Fibroblast of skin of left quadriceps (primary cell): Measurements from ENCODE around the gene UROS.
A peak's percentile ranks its signal among the peaks of the same experiment; 100 is the strongest.

Source experiments
- DNase-seq, 2 experiments: peaks; one replicate each; pipeline ENCODE4 v3.0.0-alpha.2; 2013; ENCODE audit warnings: low read depth in 2 of 2

Gene UROS

DNA sequence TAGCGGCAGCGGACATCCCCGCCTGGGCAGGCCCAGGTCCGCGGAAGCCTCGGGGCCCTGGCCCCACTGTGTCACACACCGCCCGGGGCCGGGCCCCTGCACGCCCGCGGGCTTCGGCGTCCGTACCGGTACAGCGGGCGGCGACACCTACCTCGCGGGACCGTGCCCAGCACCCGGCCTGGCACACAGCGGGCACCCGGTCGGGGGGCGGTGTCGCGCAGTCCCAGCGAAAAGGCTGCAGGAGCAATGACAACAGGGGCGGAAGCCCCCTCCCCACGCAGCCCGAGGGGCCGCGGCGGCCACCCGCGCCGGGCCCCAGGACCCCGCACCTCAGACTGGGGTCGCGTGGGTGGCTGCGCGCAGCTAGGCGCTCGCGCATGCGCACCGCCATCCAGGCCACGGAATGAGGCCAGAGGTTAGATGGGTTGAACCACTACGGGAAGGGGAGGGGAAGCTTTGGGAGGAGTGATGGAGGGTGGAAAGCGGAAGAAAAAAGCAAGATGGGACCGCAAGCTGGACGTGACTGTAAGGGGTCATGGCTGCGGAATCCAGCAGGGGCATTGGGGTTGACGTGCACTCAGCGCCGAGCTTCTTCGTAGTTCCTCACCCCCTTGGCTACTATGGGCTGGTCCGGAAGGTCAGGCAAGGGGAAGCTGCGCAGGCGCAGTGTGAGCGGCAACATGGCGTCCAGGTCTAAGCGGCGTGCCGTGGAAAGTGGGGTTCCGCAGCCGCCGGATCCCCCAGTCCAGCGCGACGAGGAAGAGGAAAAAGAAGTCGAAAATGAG lies at the start of gene UROS, which contains the start of gene BCCIP:
TSS of gene UROS (minus strand) at position 381 of the 785 bp plus-strand sequence. CDS start 6,759 bp downstream, outside the sequence.
TSS of gene BCCIP (plus strand) at position 669 of the 785 bp plus-strand sequence. CDS start at position 681, 12 bp downstream.
- DNase-seq = peak; percentile 78 to 80

DNA sequence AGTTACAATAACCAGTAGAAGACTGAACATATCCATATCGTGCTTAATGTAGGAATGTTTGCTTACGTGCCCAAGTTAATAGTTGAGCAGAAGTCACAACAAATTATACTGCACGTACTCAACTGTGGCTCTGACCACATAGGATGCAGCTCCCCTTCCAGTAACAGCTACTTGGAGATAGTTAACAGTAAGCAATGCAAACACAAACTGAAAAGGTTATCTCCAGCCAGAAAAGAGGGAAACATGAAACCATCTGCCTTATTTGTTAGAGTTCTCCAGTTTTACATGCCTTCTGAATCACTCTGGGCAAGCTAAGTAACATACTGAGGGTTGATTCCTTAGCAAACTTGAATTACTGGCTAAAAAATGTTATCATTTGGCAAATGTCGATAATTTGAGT lies 48.3 kb upstream of the UROS start:
- DNase-seq = no peak

DNA sequence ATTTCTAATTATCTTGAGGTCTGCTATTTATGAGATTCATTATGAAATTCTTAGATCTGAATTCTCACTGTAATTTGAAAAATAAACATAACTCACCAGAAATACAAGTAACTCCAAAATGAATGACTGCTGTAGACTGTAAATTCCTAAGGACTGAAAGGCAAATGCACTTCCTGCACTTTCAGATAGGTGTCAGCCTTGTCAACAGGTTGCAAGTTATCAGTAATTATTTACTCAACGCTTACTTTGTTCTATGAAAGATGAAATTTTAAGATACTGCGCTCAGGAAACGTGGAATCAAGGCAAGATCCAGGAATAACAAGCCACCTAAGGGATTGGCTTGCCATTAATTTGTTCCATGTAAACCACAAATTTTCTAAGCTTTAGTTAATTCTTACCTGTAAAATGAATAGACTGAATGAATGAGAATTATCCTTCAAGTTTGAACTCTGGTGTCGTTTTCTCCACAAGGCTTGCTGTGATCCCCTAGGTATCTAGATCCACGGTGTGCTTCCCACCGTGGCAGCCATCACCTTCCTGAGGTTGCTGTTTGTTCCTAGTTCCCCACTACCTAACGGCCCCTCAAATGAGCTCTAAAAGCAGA lies 45.4 kb upstream of the UROS start:
- peak; percentile 17 to 22 for DNase-seq

DNA sequence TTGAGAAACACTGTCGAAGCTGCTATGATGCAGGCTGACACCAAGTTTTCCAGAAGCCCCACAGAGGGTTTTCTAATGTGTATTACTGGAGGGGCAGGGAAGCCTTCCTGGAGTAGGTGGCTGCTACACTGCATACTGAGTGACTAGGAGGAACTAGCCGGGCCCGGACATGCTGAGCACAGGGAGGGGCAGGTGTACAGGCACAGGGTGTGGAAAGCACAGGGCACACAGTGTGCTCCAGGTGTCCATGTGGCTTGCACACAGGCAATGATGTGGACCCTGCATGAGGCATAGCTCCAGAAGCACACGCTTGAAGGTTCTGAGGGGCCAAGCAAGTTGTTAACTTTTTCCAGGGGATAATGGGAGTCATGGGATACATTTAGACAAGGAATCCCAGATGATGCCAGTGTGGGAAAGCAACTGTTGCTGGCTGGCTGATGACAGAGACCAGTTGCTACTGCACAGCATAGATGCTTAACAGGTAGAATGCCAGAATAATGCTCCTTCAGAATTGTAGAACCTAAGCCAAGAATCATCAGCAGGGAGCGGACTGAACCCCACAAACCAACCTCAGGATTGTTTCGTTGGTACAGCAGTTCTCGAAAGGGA lies 43.5 kb upstream of the UROS start:
- no peak for DNase-seq

DNA sequence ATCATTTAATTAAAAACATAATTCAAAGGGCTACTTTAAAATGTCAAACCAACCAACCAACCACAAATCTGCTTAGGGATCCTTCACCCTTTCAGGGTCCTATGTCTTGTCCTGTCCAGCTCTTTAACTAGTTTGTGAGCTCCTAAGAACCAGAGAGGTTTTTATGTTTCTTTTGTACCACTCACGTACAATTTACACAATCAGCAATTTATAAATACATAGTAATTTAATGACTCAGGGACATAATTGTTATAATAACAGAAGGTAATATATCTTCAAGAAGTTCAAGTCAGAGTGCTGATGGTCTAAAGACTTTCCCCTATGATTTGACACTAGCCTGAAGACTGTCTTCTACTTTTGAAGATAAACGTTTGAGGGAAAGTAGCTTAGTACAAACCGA lies 42.1 kb upstream of the UROS start:
- DNase-seq = no peak

DNA sequence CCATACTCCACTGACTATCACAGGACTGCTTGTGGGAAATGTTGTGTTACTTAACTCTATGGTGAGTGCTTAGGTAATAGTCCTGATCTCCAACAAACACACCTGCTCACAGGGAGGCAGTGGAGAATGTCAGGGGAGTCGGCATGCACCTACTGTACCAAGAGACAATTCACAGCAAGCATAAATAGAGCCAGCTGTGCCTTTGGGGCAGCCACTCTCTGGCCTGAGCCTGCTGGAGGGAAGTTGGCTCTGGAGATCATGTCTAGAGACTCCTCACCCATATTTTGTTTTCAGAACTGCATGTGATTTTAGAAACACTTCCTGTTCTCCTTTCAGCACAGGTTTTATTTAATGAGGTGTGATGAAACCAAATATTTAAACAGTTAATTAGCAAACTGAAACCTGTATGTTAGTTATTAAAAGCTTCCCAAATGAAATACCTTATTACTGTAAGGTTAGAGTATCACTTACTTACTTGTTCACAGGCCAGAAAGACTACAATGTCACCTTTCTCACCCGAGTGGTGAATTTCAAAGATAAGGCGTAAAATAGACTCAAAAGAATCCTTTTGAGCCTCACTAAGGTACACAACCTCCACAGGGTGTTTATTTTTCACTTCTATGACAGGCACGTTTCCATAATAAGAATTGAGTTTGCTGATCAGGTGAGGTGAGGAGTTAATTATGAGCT lies 36.2 kb upstream of the UROS start:
- no peak for DNase-seq

DNA sequence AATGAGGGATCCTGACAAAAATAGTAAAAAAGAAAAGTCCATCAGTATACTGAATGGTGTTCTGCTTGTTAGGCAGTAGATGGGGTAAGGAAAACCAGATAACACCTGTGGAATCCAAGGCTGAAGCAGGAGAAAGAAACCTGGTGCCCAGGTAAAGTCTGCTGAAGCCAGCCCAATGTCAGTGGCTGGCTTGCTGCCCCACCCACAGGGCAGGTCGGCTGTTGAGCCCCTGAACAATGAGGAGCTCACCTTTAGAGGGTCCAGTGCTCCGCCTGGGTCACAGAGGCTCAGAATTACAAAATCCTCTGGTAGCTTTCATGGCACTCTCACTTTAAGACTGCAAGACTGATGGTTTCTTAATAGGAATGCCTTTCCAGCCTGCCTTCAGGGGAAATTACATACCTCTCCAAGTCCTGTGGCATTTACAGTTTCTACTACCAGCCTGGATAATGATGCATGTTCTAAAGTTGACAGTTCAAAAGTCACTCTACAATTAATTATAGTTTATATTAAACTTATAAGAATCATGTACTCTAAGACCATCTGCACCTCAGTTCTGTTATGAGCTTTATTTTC lies 34.2 kb upstream of the UROS start:
- DNase-seq = no peak

DNA sequence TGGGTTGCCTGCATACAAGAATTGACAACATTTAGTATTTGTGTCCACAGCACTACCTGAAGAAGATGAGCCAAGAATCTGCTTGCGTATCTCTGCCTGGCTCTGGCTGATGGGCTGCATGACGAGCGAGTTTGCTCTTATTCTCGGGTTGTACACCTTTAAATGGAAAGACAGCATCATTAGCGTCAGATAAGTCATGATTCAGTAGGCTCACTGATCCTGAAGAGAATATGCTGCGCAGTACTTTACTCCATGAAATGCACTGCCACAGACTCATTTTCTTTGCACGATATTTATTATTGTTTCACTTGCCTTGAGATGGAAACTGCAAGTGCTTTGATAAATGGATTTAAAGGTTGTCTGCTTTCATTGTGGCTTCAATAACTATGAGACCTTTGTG lies 29.4 kb upstream of the UROS start:
- DNase-seq = no peak

DNA sequence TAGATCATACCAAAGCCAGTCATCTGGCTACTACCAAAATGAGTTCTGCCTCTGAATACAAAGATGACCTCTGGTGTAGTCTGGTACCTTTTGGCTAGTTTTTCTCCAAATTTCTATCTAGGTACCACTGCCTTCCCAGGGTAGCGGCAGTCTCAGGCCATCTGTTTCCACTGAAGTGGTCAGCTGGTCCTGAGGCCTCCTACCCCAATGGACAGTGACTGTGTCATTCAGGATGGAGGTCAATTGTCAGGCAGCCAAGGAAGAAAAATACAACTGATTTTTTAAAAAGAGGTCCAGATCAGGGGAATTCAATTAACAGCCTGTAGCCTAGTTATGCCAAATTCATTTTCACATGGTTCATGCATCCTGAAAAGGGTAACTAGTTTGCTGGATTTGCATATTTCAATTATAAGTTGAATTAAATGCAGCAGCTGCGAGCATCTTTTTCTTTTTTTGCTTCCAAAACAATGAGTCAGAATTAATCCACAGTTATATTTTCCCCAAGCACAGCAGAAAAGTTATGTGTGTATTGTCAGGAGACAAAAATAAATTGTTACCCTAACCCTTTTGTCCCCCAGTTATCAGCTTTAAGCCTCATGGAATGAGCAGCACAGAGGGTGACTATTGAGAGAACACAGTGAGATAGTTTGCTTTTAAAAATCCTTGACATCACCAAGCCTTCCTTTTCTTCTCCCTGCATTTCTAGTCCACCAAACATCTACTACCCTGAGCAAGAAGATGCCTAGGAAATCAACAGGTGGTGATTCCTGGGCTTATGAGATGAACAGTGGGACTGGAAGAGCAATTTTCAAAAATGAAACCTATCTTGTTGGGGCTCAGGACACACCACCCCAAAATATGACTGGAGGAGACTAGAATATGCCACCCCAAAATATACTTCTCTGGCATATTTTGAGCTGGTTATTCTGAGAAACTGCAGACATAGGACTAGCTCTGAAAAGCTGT lies 28.0 kb upstream of the UROS start:
- DNase-seq = no peak

DNA sequence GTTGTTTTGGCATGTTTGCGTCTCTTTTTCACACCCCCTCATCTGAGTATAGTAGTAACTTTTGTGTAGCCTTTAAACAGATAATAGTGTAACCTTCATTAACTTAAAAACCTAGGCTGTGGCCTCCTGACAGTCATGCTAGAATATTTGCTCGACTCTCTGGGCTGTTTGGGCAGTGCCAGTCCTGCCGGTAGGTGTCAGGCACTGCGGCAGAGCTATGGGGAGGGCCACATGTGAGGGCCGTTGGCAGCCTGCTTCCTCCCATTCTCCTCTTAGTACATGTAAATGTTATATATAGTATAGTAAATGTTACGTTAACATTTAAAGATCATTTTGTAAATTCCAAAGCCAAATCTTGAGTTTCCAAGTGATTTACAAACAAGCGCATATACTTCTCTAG lies 26.4 kb upstream of the UROS start:
- DNase-seq = no peak

DNA sequence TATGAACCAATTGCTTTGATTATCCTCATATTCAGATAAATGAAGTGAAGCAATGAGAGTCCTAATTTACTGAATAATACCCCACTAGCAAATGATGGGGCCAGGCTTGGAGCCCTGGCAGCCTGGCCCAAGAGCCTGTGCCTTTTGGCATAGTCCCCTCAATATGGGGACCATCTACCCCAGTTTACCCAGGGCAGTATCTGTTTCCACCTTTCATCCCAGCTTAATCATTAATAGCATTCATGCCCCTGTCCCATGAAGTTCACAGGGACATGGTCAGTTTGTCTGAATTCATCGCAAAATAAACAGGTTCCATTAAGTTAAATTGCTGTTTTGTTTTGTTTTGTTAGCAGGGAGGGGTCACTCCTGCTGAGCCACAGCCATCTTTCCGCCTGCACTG lies 25.8 kb upstream of the UROS start:
- DNase-seq = no peak

DNA sequence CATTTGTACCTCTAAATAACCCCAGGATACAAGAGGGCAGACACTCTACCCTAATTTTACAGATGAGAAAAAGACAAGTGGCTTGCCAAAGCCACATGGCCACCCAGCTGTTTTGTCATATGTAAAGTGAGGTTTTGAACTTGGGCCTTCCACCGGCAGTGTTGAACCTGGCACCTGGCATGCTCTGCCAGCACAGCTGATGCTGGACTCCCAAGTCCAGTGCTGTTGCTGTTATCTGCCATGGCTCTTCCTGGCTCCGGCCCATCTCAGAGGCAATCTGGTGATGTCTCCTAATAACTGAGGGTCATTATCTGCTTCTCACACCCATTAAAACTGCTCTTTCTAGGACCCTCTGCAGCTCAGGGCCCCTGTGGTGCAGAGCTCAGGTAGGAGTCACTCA lies 25.3 kb upstream of the UROS start:
- no peak for DNase-seq

DNA sequence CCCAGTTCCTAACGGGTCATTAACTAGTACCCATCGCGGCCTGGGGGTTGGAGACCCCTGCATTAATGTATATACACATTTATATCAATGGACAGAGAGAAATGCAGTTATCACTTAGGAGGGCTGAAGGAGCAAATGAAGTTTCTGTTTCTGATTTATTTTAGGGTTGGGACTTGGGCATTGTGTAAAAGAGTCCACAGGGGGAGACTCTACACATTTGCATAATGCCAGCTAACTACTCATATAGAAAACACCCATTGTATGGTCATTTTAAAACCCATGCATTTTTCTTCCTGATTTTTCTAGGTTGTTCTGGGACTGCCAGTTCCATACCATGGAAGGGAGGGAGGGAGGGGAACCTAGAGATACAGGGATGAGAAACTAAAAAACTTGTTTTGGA lies 23.8 kb upstream of the UROS start:
- DNase-seq = no peak

DNA sequence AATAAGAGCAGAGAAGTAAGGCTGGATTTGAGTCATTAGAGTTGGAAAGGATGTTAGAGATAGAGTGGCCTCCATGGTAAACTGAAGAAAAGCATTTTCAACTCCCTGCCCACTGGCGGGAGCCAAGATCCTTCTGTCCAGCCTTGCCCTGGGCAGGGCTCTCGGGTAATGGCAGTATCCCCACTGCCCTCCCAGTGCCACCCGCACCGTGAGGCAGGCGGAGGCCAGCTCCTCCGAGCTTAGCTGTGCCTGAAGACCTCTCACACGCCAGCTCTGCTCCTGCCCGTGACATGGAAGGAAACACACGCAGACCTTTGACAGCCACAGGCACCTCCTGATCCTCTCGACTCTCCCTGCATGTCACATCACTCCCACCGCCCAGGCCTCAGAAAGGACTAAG lies 22.6 kb upstream of the UROS start:
- DNase-seq = no peak

DNA sequence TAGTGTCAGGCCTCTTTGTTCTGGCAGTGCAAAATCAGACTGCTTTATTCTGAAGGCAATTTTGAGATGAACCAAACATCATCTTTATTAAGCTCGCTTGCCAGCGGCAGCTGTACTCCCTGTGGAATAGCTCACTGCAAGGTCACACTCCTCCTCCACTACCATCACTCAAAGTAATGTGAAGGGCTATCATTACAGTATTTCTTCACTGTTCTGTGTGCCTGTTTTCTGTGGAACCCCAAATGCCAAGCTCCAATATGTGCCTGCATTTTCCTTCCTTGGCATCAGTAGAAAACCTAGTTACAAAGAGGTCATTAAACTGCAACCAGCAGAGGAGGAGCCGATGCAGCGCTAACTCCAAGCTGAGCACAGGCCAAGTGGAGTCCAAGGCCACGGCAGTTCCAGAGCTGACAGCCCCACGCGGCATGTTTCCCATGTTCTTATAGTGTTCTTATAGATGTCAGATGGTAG lies 21.7 kb upstream of the UROS start:
- no peak for DNase-seq

DNA sequence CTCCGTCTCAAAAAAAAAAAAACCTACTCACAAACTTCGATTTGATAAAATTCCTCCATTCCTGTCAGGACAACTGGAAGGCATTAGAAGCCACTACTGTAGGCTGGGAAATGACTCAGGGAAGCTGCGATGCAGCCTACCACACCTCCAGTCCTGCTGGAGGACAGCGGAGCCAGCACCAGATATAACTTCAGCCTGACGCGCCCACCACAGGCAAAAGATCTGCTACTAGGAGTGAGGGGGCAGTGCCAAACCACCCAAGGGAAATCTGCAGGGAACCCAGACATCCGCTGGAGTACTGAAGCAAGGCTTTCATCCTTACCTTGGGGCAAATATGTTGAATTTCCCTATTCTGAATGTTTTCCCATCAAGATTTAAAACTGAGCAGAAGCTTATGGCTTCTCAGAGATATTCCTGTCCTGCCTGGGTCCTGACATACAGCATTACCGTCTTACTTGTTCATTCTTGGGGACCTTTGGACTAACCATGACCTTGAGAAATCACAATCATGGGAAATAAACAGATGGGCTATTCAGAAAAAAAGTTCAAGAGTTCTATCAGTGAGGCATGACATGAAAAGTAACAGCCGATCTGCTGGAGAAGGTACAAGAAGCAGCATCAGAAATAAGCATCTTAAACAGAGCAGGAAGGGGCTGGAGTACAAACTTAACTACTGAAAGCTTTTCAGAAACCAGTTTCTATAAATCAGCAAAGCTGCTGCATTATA lies 20.7 kb upstream of the UROS start:
- no peak for DNase-seq

DNA sequence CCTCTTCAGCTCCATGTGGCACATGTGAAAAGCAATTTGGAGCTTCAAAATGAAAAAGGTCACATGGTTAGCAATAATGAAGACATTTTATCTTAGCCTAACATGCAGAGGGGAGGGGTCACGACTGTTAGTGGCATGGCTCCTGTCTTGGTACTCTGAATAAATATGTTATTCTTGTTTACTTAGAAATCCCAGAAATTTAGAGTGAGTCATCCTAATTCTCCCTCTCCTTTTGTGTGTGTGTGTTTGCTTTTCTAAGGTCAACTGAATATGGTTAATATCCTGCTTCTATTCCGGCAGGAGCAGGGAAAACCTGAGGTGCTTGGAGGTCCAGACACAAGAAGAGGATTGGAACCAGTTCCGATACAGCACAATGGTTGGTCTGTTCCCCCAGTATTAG lies 17.9 kb upstream of the UROS start:
- no peak for DNase-seq

DNA sequence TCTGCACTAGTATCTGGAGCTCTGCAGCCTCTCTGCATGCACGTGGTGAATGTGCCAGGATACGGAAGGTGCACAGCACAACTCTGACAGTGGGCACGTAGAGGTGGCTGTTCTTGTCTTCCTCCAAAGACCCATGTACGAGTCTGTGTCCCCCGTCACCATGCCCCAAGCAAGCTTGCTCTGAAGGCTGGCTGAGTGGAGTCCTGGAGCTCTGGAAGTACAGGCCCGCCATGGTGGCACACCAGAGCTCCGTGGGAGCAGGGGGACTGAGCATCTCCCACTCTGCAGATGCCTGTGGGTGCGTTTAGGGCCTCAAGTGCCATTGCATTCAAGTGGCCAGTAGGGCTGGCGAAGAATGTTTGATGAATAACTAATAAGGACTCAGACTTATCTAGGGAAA lies 17.3 kb upstream of the UROS start:
- no peak for DNase-seq

DNA sequence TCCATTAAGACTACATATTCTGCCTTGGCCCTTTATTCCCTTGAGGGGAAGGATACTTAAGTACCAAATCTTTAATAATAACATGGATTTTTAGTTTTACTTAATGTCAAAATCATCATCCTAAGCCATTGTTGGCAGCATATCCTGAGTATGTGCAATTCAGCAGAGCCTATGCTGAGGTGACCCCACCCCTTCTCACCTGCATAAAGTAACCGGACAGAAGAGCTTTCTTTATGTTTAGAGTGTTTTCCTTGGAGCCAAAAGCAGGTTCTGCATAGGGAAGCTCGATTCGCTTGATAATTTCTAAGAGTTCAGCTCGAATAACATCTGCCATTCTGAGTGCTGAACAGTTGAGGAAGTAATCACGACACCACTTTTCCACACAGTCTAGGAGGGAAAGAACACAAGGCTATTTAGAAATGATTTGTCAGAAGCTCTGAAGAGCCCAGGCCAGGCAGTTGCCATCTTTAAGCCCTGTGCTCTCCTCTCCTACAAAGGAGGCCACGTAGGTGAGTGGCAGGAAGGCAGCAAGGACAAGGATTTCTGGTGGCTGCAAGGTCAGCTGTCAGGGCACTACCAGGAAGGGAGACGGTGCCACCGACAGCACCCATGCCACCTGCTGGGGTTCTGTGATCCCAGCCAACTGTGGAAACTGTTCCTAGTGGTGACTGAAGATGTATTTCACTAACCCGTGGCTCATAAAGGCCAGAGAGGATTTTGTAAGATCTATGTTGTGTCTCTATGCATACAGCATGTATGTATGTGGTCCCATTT lies 15.9 kb upstream of the UROS start:
- DNase-seq = no peak
